DMS 273 treated with DMSO at 0.1 percent for 48 hours (cell line): ENCODE data around the gene TRMT13.

Experiments used
- DNase-seq: peaks from one replicate; lab custom pipeline; 2025; lab: John Stamatoyannopoulos, UW

Gene TRMT13, protein sequence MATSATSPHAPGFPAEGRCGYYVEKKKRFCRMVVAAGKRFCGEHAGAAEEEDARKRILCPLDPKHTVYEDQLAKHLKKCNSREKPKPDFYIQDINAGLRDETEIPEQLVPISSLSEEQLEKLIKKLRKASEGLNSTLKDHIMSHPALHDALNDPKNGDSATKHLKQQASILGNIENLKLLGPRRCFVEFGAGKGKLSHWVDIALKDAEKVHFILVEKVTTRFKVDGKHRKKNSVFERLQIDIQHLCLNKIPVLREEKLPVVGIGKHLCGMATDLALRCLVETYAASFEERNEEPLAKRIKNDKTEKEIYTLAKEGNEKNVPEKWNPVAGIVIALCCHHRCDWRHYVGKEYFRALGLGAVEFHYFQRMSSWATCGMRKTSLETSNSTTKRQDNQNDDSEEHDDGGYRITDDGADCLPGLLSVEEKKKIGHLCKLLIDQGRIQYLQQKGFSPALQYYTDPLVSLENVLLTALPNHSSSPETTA

DNA sequence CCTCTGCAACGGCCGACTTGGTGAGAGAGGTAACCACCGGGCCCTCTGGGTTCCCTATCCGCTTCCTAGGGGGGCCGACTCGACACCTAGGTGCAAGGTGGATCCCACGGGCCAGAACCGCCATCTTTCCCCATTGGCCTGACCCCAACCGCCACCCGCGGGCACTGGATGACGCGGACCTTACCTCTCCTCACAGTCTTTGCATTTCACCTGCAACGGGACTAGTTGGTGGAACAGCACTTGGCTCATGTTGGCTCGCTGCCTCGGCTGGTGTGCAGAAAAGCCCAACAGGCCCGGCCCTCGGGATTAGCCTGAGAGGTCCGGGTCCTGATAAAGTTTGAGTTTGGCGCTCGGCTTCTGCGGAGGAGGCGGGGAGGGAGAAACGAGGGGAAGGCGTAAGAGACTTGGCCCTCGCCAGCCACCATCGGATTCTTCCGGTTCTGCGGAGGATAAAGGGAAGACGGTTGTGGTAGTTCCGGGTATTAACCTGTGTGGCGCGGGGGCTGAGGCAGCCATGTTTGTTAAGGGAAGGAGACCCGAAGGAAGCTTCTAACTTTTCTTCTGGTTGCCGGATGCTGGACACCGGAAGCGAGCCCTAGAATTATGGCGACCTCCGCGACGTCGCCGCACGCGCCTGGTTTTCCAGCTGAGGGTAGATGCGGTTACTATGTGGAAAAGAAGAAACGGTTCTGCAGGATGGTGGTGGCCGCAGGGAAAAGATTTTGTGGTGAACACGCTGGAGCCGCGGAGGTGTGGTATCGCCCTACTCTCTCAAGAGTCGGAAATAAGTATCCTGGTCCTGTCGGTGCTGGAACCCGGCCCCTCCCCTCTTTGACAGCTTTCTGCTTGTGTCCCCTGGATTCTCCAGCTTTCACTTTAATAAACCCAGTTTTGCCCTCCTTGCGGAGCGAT lies at the start of gene TRMT13, which contains the start of gene SASS6:
Gene TRMT13 (plus strand): TSS at position 598 of the 912 bp plus-strand sequence. CDS start 6 bp downstream, at position 604.
Gene SASS6 (minus strand): TSS at position 365 of the 912 bp plus-strand sequence. CDS start 116 bp downstream, at position 249.
- DNase-seq, result peak; percentile 98

DNA sequence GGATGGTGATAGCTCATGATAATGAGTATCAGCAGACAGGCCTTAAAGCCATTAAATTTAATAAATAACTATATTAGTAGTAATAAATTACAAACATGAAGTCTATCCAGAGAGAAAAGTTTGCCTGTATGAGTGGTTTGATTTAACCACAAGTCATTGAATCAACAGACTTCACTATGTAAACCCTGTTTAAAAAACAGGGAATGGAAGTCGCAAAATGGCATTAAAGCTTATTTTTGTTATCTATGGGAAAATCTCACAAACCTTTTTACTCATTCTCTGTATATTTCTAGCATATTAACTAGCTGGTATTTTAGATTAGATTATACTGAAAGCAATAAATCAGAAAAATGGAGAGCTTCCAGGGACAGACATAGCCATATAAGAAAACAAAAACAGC lies 45.6 kb upstream of the TRMT13 start:
- no peak for DNase-seq

DNA sequence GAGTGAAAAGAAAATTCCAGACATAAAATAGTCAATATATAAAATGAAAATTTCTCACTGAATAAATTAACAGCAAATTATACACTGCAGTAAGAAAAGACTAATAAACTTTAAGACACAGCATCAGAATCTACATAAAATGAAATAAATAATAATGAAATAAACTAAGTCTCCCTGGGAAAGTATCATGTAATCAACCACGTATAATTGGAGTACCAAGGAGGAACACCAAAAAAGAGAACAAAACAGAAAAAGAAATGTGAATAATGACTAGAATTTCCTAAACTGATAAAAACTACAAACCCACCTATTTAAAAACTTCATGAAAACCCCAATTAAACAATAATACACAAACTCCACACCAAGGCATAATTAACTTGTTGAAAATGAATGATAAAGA lies 43.9 kb upstream of the TRMT13 start:
- no peak for DNase-seq

DNA sequence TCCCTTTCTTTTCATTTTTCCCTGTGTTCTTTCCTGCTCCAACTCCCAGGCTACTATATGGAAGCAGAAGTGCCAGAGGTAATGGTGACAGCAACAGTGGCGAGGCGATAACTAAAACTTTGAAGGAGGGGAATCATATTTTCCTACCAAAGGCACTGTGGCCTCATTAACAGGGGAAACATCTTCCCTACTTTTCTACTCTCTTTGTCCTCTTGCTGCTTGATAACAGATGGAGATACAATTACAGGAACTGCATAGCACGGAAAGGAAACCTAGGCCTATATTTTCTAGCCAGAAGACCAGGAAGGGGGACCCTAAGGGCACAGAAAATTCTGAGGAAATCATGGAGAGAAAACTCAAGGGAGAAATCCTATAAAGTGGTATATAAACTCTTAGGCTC lies 42.5 kb upstream of the TRMT13 start:
- DNase-seq, result no peak

DNA sequence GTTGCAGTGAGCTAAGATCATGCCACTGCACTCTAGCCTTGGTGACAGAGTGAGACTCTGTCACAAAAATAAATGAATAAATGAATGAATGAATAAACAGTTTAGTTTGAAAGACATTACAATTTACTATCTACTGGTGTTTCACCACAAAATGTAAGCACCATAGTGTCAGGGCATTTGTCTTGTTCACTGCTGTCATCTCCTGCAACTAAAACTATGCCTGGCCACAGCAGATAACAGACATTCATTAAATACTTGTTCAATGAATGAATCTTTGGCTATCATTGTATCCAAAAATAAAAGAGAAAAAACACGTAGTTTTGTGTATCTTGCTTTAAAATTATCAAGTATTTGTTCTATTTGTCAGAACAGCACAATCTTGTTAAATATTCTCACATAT lies 32.8 kb upstream of the TRMT13 start:
- DNase-seq, result no peak

DNA sequence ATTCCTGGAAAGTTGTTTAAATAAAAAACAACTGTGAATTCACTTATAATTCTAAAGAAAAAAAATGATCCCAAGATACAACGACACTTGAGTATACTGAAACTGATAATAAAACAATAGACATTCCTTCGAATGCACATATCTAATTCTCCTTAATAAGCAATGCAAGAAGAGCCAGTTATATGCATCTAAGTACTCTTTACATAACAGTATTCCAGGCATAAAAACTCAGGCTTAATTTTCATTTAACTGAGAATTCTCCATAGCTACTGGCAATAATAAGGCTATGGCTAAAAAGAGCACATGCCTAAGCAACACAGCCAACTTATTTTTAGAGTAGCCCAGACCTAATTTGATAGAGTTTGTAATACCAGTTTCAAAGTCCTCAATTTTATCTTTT lies 31.4 kb upstream of the TRMT13 start:
- no peak for DNase-seq

DNA sequence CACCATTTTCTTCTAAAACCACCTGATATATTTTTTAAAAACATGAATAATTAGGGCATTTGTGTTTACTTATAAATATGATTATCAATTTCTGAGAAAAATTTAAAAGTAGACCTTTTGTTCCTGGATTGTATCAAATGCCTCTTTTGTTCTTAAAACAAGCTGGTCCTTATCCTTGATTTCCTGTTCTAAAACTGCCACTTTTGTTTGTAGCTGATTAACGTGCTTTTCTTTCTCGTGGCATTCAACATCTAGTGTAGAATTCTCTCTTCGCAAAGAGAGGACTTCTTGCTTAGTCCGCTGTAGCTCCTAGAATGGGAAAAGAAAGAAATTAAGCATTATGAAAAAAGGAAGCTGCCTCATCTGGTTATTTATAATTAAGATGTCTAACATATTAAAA lies 25.3 kb upstream of the TRMT13 start:
- no peak for DNase-seq

DNA sequence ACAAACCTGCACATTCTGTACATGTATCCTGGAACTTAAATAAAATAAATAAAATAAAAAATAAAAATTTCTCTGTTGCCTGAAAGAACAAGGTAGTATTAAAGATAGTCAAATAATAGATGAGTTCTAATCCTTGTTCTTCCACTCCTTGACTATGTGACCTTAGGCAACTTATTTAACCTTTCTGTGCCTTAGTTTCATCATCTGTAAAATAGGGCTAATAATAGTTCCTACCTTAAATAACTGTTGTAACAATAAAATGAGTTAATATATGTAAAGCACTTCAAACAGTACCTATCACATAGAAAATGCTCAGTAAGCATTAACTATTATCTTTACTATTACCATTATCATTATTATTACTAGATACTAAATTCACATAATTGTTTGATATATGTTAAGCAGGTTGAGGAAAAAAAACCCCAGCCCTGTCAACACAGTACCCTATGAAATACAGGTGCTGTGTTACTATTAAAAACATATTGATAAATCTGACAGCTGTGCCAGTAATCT lies 23.4 kb upstream of the TRMT13 start:
- DNase-seq, result no peak

DNA sequence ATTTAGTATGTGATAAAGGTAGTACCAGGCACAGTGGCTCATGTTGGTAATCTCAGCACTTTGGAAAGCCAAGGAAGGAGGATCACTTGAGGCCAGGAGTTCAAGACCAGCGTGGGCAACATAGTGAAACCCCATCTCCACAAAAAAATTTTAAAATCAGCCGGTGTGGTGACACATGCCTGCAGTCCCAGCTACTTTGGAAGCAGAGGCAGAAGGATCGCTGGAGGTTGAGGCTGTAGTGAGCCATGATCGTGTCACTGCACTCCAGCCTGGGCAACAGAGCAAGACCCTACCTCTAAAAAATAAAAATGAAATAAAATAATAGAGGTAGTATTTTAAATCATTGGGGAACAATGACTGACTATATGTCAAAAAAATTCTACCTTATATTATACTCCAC lies 17.4 kb upstream of the TRMT13 start:
- no peak for DNase-seq

DNA sequence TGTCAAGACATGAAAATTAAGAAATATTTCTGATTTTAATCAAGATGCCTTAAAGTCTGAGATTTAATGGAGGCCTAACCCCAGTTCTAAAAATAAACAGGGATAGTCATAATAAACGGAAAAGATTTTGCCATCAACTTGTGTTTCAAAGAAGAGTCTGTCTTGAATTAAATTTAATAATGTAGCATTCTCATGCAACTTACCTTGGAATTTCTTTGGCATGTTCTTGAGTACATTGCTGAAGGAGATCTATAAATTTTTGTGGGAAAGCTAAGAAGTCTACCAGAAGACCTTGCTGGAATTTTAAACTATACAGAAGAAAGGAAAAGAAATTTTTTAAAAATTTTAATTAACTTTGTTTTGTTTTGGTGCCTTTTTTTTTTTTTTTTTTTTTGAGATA lies 10.8 kb upstream of the TRMT13 start:
- DNase-seq, result no peak

DNA sequence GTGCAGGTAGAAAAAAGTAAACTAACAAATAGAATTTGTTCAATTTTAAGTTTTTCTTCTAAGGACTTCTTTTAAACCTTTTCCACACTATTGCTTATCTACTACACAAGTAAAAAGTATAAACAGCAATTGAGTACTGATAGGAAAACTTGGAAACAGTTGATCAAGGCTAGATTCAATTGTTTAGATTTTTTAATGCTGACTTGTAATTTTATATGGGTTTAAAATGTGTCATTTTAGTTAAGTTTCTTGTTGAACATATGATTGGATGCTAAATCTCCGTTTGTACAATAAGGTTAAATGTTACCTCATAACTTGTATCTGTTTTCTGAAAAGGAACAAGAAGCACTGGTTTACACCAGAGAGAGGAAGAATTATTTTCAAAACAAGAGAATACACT lies 5.7 kb upstream of the TRMT13 start:
- no peak for DNase-seq

DNA sequence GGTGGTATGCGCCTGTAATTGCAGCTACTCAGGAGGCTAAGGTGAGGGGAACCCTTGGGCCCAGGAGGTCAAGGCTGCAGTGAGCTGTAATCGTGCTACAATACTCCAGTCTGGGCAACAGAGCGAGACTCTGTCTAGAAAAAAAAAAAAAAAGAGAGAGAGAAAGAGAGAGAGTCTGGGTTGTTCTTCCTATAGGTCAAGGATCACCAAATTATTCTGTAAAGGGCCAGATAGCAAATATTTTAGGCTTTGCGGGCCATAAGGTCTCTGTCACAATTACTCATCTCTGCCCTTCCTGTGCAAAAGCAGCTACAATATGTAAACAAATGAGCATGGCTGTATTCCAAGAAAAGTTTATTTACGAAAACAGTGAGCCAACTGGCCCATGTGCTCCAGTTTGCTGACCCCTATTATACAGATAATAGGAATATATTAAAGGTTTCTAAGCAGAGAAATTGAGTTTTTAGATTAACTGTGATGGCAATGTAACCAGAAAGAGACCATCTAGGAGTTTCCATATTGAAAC lies 2.3 kb upstream of the TRMT13 start:
- DNase-seq, result no peak

DNA sequence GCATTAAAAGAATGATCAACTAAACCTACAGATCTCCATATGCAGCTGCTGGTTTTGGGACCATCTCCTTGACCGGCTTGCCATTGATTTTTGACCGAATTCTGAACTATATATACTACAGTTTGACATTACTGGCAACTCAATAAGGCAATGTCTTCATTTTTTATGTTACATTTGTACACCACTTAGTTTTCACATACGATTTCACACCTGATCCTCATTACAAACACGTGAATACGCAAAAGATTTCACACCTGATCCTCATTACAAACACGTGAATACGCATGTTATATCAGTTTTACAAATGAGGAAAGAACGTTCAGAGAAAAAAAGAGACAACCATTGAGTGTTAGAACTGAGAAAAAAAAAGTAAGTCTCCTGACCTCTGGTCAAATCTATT lies 1.3 kb upstream of the TRMT13 start:
- no peak for DNase-seq

DNA sequence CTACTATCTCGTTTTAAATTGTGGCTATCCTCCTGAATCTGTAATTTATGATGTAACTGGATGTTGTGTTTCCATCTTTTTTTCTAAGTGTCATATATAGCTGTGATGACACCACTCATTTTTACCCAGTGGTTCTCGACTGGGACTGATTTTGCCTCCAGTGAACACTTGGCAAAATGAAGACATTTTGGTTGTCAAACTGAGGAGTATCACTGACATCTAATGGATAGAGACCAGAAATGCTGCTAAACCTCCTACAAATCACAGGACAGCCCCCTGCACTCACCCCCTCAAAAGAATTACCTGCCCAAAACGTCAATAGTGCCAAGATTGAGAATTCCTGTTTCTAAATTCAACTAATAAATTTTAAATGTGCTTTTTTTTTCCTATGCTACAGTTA lies 1.9 kb downstream of the TRMT13 start:
- DNase-seq, result no peak

DNA sequence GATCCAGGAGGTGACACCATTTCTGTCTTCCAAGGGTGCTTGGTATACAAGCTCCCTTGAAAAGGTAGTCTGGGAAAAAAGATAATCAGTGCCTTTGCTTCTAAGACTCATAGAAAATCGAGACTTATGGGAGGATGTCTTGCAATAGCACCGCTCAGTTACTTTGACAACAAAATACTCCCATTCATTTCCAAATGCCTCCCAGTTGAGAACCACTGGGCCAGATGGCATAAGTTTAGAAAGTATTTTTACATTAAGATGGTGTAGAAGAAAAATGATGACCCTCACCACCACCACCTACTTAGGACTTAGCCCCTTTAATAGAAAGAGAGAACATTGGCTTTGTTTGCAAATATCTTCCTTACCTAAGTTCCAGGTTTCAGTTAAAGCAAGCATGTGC lies 4.6 kb downstream of the TRMT13 start:
- DNase-seq, result no peak

DNA sequence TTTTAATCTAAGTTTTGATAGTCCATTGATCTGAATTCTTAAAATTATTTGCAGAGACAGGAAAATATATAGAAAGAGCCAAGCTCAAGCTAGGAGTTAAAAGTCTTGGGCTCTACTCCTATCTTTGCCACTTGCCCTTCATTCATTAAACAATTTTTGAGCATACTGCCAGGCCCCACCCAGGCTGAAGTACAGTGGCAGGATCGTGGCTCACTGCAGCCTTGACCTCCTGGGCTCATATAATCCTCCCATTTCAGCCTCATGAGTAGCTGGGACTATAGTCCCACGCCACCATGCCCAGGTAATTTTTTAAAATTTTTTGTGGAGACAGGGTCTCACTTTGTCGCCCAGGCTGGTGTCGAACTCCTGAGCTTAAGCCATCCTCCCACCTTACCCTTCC lies 8.2 kb downstream of the TRMT13 start:
- DNase-seq, result no peak

DNA sequence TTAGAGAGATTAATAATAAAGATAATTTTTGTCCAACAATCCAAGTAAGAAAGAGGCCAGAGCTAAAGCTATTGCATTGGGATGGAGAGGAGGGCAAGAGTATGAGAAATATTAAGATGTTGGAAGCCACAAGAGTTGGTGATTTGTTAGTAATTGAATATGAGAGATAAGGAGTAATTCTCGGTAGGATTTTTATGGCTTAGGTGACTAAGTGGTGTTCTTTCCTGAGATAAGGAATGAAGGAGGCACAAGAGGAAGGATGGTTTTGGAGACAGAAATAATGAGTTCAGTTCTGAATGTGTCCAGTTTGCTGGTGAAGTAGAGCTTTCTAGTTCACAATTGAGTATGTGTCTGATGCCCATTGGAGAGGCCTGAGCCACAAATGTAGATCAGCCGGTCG lies 9.4 kb downstream of the TRMT13 start:
- DNase-seq, result no peak

DNA sequence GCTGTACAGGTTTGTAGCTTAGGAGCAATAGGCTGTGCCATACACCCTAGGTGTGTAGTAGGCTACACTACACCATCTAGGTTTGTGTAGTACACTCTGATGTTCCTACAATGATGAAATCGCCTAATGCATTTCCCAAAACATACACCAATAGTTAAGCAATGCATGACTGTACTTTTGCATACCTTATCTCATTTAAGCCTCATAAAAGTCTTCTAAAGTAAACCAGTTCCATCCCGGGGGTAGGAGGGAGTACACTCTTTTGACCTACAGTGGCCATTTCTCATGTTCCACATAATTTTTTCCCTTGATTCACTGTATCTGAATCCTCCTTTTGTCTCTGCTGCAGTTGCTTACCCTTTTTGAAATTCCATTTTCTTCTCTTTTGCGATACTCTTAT lies 12.2 kb downstream of the TRMT13 start:
- DNase-seq, result no peak

DNA sequence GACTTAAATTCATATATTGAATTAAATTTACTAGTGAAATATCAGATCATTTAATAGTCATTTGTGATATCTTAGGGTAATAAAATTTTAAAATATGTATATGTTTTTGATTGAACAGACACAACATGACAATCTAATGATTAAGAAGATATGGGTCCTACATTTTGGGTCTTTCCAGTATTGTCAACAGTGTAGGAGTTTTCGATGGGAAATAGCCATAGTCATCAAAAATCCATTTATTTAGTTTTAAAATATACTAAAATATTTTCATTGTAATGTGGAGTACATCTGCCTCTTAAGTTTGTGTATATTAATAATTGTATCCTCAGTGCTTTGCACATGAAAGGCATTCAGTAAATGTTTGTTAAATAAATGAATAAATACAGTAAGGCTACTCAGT lies 14.0 kb downstream of the TRMT13 start:
- no peak for DNase-seq

DNA sequence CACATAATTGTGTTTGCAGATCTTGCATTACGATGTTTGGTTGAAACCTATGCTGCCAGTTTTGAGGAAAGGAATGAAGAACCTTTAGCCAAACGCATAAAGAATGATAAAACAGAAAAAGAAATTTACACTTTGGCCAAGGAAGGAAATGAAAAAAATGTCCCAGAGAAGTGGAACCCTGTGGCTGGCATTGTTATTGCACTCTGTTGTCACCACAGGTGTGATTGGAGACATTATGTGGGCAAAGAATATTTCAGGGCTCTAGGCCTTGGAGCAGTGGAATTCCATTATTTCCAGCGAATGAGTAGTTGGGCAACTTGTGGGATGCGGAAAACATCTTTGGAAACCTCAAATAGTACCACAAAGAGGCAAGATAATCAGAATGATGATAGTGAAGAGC lies 14.9 kb downstream of the TRMT13 start:
- no peak for DNase-seq

DNA sequence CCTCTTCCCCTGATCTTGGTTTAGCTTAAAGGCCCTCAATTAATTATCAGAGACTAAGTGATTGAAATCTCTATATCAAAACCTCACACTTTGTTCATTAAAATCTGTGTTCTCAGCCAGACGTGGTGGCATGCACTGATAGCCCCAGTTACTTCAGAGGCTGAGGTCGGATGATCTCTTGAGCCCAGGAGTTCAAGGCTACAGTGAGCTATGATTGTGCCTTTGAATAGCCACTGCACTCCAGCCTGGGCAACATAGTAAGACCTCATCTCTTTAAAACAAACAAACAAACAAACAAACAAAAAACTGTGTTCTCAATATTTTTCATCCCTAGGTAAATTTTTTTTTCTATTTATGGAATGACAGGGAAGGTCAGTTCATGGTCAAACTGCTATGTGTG lies 18.7 kb downstream of the TRMT13 start:
- no peak for DNase-seq

DNA sequence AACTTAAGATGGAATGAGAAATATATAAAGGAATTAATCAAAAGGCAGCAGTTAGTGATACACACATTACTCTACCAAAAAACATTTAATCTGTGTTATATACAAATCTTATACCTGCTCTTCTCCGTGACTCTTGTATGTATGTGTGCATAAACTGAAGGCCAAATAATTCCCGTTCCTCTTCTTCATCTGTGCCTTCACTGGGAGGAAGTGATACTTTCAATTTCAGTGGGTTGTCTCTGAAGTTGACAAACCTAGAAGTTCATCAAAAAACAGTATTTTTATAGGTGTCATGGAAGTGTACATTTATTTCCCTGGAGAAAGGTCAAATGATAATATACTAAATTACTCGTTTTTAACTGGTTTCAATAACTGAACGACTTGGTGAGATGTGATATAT lies 19.3 kb downstream of the TRMT13 start:
- no peak for DNase-seq

DNA sequence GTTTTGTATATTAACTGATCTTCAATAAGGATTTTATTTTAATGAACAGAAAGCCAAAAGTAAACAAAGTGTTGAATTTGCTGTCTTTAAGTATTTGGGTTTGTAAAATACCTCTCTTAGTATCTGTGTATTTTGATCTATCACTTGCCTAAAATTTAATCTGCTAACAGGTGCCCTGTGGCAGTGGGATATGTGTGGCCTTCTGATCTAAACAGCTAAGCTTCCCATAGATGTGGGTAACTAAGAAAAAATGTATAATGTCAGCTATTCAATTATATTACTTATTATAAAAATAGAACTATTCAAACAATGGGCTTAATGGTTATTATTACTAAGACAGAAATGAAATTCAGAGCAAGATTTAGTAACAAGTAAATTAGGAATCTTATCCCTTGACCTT lies 29.9 kb downstream of the TRMT13 start:
- no peak for DNase-seq
